ENCODE results near the gene FOCAD.

Gene FOCAD

GRCh38 chr9:21023861-21024260, 339.8 kb downstream of the FOCAD start:
- no peak overlapping the region for H3K4me3 ChIP-seq (ENCODE audit: low read depth, low read length)
- TF ChIP-seq, protein P1, sequence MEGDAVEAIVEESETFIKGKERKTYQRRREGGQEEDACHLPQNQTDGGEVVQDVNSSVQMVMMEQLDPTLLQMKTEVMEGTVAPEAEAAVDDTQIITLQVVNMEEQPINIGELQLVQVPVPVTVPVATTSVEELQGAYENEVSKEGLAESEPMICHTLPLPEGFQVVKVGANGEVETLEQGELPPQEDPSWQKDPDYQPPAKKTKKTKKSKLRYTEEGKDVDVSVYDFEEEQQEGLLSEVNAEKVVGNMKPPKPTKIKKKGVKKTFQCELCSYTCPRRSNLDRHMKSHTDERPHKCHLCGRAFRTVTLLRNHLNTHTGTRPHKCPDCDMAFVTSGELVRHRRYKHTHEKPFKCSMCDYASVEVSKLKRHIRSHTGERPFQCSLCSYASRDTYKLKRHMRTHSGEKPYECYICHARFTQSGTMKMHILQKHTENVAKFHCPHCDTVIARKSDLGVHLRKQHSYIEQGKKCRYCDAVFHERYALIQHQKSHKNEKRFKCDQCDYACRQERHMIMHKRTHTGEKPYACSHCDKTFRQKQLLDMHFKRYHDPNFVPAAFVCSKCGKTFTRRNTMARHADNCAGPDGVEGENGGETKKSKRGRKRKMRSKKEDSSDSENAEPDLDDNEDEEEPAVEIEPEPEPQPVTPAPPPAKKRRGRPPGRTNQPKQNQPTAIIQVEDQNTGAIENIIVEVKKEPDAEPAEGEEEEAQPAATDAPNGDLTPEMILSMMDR (IDR thresholded peaks at IDR 0.05; ENCODE audit: borderline replicate concordance, insufficient read depth, low read depth, low read length) = no peak

GRCh38 chr9:21027295-21027694, 343.2 kb downstream of the FOCAD start:
- TF ChIP-seq, protein P1 (IDR thresholded peaks at IDR 0.05; ENCODE audit: borderline replicate concordance, insufficient read depth, low read depth, low read length) = no peak
- no peak overlapping the region for H3K4me3 ChIP-seq (ENCODE audit: low read depth, low read length)

GRCh38 chr9:21028466-21028865, 344.4 kb downstream of the FOCAD start:
- no peak overlapping the region for H3K4me3 ChIP-seq (ENCODE audit: low read depth, low read length)
- TF ChIP-seq, protein P1 (IDR thresholded peaks at IDR 0.05; ENCODE audit: borderline replicate concordance, insufficient read depth, low read depth, low read length) = no peak

DNA sequence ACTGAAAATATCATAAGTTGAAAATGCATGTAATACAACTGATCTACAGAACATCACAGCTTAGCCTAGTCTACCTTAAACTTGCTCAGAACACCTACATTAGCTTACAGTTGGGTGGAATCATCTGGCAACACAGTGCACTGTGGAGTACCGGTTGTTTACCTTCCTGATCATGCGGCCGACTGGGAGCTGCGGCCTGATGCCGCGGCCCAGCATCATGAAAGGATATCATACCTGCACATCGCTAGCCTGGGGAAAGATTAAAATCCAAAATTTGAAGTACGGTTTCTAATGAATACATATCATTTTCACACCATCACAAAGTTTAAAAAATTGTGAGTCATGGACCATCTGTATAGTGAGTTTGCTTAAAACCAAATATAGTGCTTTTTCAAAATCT, 345.6 kb downstream of the FOCAD start:
- TF ChIP-seq, protein P1 (IDR thresholded peaks at IDR 0.05; ENCODE audit: borderline replicate concordance, insufficient read depth, low read depth, low read length) = no peak
- H3K4me3 ChIP-seq (ENCODE audit: low read depth, low read length) = no peak overlapping the region

DNA sequence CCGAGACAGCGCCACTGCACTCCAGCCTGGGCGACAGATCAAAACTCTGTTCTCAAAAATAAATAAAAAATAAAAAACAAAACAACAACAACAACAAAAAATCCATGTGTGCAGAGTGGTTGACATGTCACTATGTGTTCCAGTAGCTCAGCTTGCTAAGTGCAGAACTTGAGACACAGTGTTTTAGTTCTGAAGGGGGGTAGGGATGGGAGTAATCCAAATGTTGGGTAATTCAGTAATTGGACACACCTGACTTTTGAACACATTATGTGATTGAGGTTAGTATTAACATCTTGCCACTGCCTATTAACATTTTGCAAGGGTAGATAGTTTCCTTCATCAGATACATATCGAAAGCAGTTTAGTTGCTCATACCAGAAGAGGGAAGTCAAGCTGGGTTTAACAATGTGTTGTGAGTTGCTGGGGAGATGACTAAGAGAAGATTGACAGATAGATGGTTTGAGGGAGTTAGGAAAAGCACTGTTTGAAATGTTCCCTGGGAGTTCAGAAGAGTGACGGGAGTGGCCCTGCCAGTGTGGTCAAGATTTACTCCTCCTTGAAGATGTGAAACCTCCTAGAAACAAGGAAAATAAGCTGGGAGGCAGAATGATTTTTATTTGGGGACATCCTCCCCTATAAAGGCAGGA, 346.5 kb downstream of the FOCAD start:
- H3K4me3 ChIP-seq (ENCODE audit: low read depth, low read length) = peak overlapping the region; percentile 63
- TF ChIP-seq, protein P1 (IDR thresholded peaks at IDR 0.05; ENCODE audit: borderline replicate concordance, insufficient read depth, low read depth, low read length) = no peak

DNA sequence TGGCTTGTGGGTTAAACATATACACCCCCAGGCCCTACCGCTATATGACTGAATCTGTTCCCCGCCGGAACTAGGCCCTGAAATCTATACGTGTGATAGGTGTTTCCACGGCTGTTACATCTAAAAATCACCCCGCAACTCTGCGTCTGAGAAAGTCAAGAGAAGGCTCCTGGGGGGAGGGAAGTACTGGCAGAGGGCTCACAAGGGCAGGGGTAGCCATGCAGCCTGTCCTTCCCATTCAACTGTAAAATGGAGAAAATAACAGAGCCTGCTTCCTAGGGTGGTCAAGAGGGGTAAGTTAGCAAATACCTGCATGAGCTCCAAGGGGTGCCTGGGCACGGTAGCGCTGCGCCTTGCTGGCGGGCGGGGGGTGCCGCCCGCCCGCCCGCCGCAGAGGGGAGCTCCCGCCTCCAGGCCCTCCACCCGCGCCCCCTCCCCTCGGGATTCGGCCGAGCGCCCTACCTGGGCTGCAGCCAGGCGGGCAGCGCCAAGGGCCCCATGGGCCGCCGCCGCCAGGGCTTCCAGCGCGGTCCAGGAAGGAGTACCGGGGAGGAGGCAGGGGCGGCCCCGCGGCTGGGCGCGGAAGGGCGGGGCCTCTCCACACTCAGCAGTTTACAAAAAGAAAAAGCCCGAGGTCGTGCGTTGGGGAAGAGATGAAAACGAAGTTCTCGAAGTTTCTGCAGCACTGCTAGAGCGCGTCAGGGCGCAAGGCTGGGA, 347.2 kb downstream of the FOCAD start, which contains the start of gene HACD4:
Gene HACD4, minus strand, starts transcription at position 550 of the 717 bp plus-strand sequence. Its CDS starts 50 bp downstream, at position 500.
- TF ChIP-seq, protein P1 (IDR thresholded peaks at IDR 0.05; ENCODE audit: borderline replicate concordance, insufficient read depth, low read depth, low read length) = no peak
- H3K4me3 ChIP-seq (ENCODE audit: low read depth, low read length) = peak within 1 kb of the TSS; percentile 63

GRCh38 chr9:21031808-21032183, 347.7 kb downstream of the FOCAD start:
- peak overlapping the region; percentile 63 for H3K4me3 ChIP-seq (ENCODE audit: low read depth, low read length)
- TF ChIP-seq, protein P1 (IDR thresholded peaks at IDR 0.05; ENCODE audit: borderline replicate concordance, insufficient read depth, low read depth, low read length) = no peak

Data from GM12875 (cell line).